ENCODE data around the gene LRRC43. TPM values are rescaled to one million over a fixed set of nuclear protein-coding genes. Genes with fewer than 3 reads are reported as not detected.

LRRC43 gene
- total and polyA plus RNA-seq, 4 donors, result not detected

DNA sequence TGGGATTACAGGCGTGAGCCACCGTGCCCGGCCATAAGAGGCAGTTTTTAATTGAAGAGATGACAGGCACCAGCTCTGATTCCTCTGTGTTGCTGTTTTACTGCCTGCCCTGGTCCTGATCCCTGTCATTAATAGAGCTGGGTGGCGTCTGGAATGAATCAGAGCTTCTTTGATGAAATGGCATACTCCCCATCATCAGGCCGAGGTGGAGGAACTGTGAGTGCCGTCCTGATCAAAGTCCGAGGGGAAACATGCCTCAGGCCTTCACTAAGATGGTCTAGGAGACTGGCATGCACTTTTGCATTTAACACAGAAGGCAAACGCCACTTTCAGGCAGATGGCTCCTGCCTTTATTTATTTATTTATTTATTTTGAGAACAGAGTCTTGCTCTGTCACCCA is 43.0 kb upstream of the LRRC43 start:
- no peak for ATAC-seq (ENCODE audit: low FRiP score)
- intact Hi-C loops (cut with DNase I), result no loop called here
- H3K4me1 ChIP-seq (ENCODE audit: control insufficient read depth in 1 of 2, insufficient read depth in 2 of 2, low read length in 2 of 2), result no peaks in the 10 kb centered on the region
- no peak overlapping the region for H3K27ac ChIP-seq (ENCODE audit: low read depth in 1 of 2, low read length in 2 of 2)
- no peaks in the 10 kb centered on the region for H3K27me3 ChIP-seq (ENCODE audit: control insufficient read depth in 1 of 2, insufficient read depth in 2 of 2, low read length in 1 of 2)
- DNase-seq, result no peak
- H3K9me3 ChIP-seq (ENCODE audit: control insufficient read depth, low read length), result no peaks in the 10 kb centered on the region
- H3K4me3 ChIP-seq (ENCODE audit: low read length in 2 of 2), result no peak overlapping the region
- H3K36me3 ChIP-seq (ENCODE audit: control insufficient read depth in 1 of 2, insufficient read depth in 2 of 2, low read length in 1 of 2), result peaks cover 0 to 7% of the 10 kb centered on the region in 2 donors
- WGBS, 2 donors, result 85 to 88% methylated on average over 8 of the region's 8 CpGs

GRCh38 chr12:122140467-122141257 is 42.3 kb upstream of the LRRC43 start:
- ATAC-seq (ENCODE audit: low FRiP score), result no peak
- Histone ChIP-seq H3K4me3 (ENCODE audit: low read length in 2 of 2) (no peak overlapping the region), H3K27ac (ENCODE audit: low read depth in 1 of 2, low read length in 2 of 2) (no peak overlapping the region), H3K4me1 (ENCODE audit: control insufficient read depth in 1 of 2, insufficient read depth in 2 of 2, low read length in 2 of 2) (no peaks in the 10 kb centered on the region), H3K9me3 (ENCODE audit: control insufficient read depth, low read length) (no peaks in the 10 kb centered on the region), H3K36me3 (ENCODE audit: control insufficient read depth in 1 of 2, insufficient read depth in 2 of 2, low read length in 1 of 2) (peaks cover 0 to 7% of the 10 kb centered on the region in 2 donors), H3K27me3 (ENCODE audit: control insufficient read depth in 1 of 2, insufficient read depth in 2 of 2, low read length in 1 of 2) (no peaks in the 10 kb centered on the region)
- no peak for DNase-seq
- intact Hi-C loops (cut with DNase I), result no loop called here
- WGBS, 2 donors, result 93 to 97% methylated on average over 18 to 19 of the region's 19 CpGs

- H3K4me3 ChIP-seq (ENCODE audit: low read length in 2 of 2), result no peak overlapping the region
- intact Hi-C loops (cut with DNase I), result no loop called here
- no peaks in the 10 kb centered on the region for H3K27me3 ChIP-seq (ENCODE audit: control insufficient read depth in 1 of 2, insufficient read depth in 2 of 2, low read length in 1 of 2)
- H3K9me3 ChIP-seq (ENCODE audit: control insufficient read depth, low read length), result no peaks in the 10 kb centered on the region
- H3K36me3 ChIP-seq (ENCODE audit: control insufficient read depth in 1 of 2, insufficient read depth in 2 of 2, low read length in 1 of 2), result peaks cover 0 to 7% of the 10 kb centered on the region in 2 donors
- WGBS, 2 donors, result 88 to 89% methylated on average over 21 of the region's 21 CpGs
- no peaks in the 10 kb centered on the region for H3K4me1 ChIP-seq (ENCODE audit: control insufficient read depth in 1 of 2, insufficient read depth in 2 of 2, low read length in 2 of 2)
- ATAC-seq (ENCODE audit: low FRiP score), result no peak
- no peak overlapping the region for H3K27ac ChIP-seq (ENCODE audit: low read depth in 1 of 2, low read length in 2 of 2)
- no peak for DNase-seq
Observed at GRCh38 chr12:122141911-122142725, 40.8 kb upstream of the LRRC43 start.

DNA sequence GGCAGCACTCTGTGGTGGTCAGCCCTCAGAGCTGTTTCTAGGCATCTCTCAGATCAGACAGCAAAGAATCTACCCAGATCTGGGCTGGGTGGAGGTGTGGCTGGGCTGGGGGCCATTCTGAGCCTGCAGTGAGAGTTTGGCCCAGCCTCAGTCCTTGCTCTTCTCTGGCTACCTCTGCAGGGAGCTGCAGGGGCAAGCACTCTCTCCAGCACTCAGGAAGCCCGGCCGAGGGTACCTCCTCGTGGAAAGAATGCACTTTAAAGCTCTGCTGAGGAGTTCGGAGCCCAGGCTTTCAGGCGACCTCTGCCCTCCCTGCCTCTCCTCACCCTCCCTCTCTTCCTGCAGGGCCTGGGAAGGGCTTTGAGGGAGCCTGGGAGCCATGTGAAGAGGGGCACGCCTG is 40.1 kb upstream of the LRRC43 start:
- H3K27me3 ChIP-seq (ENCODE audit: control insufficient read depth in 1 of 2, insufficient read depth in 2 of 2, low read length in 1 of 2), result no peaks in the 10 kb centered on the region
- no peak overlapping the region for H3K4me3 ChIP-seq (ENCODE audit: low read length in 2 of 2)
- H3K4me1 ChIP-seq (ENCODE audit: control insufficient read depth in 1 of 2, insufficient read depth in 2 of 2, low read length in 2 of 2), result no peaks in the 10 kb centered on the region
- no peaks in the 10 kb centered on the region for H3K9me3 ChIP-seq (ENCODE audit: control insufficient read depth, low read length)
- H3K27ac ChIP-seq (ENCODE audit: low read depth in 1 of 2, low read length in 2 of 2), result no peak overlapping the region
- DNase-seq, result no peak
- intact Hi-C loops (cut with DNase I), result no loop called here
- ATAC-seq (ENCODE audit: low FRiP score), result no peak
- WGBS, 2 donors, result 48 to 62% methylated on average over 6 of the region's 6 CpGs
- peaks cover 0 to 7% of the 10 kb centered on the region in 2 donors for H3K36me3 ChIP-seq (ENCODE audit: control insufficient read depth in 1 of 2, insufficient read depth in 2 of 2, low read length in 1 of 2)

DNA sequence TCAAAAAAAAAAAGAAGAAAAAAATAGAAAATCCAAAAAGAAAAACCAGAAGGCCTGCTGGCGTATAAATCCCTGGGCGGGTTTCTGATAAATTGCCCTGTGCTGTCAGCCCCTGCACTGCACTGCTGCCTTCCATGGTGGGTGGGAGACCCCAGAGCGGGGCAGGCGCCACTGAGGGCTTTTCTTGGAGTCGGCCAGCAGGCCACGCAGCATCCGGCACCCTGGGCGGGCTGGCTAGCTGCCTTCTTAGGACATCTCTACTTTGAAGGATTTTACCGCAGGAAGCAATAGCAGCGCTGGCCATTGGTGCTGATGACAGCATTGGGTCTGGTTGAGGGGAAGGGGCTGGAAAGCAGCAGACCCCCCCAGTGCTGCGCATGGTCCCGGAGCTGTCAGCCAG is 38.0 kb upstream of the LRRC43 start:
- Histone ChIP-seq H3K9me3 (ENCODE audit: control insufficient read depth, low read length) (no peaks in the 10 kb centered on the region), H3K36me3 (ENCODE audit: control insufficient read depth in 1 of 2, insufficient read depth in 2 of 2, low read length in 1 of 2) (peaks cover 0 to 7% of the 10 kb centered on the region in 2 donors), H3K4me3 (ENCODE audit: low read length in 2 of 2) (no peak overlapping the region), H3K27ac (ENCODE audit: low read depth in 1 of 2, low read length in 2 of 2) (no peak overlapping the region), H3K27me3 (ENCODE audit: control insufficient read depth in 1 of 2, insufficient read depth in 2 of 2, low read length in 1 of 2) (no peaks in the 10 kb centered on the region), H3K4me1 (ENCODE audit: control insufficient read depth in 1 of 2, insufficient read depth in 2 of 2, low read length in 2 of 2) (no peaks in the 10 kb centered on the region)
- 93 to 95% methylated on average over 12 of the region's 12 CpGs for WGBS, 2 donors
- intact Hi-C loops (cut with DNase I), result no loop called here
- DNase-seq, result no peak
- no peak for ATAC-seq (ENCODE audit: low FRiP score)

DNA sequence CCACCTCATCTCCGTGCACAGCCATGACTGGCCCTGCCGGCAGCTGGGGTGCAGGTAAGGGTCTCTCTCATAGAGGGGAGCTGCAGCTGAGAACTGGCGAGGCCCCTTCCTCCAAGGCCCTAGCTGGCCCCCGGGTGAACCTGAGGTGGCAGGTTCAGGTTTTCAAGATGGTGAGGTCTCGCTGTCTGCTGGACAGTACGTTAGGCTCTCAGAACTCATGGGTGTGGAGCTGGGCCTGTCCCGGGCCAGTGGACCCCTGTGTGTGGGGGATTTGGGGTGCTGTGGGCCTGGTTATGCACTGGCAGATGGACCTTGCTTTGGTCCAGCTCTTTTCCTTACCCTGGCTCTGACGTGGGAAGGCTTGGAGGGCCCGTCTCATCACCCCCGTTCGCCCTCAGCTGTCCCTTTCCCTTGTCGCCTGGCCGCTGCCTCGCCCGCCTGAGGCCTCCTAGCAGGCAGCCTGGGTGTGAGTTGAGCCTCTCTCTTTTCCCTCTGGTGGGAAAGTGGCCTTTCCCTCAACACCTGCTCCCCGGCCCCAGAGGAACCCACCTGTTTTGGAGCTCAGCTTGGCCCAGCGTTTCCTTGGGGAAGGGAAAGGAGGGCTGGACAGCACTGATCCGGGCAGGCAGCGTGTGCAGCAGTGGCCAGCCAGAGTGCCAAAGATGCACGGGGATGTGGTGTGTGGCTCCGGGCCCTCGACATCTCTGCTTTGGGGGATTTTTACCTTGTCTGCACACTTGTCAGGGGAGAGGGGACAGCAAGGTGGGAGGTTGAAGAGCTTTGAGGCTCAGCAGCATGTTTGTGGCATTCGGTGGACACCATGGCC is 37.2 kb upstream of the LRRC43 start:
- H3K4me1 ChIP-seq (ENCODE audit: control insufficient read depth in 1 of 2, insufficient read depth in 2 of 2, low read length in 2 of 2), result no peaks in the 10 kb centered on the region
- peaks cover 0 to 7% of the 10 kb centered on the region in 2 donors for H3K36me3 ChIP-seq (ENCODE audit: control insufficient read depth in 1 of 2, insufficient read depth in 2 of 2, low read length in 1 of 2)
- no peak for DNase-seq
- no peak for ATAC-seq (ENCODE audit: low FRiP score)
- H3K4me3 ChIP-seq (ENCODE audit: low read length in 2 of 2), result no peak overlapping the region
- H3K27me3 ChIP-seq (ENCODE audit: control insufficient read depth in 1 of 2, insufficient read depth in 2 of 2, low read length in 1 of 2), result no peaks in the 10 kb centered on the region
- no peaks in the 10 kb centered on the region for H3K9me3 ChIP-seq (ENCODE audit: control insufficient read depth, low read length)
- WGBS, 2 donors, result 90 to 92% methylated on average over 22 to 23 of the region's 23 CpGs
- H3K27ac ChIP-seq (ENCODE audit: low read depth in 1 of 2, low read length in 2 of 2), result no peak overlapping the region
- intact Hi-C loops (cut with DNase I), result no loop called here

- Histone ChIP-seq H3K9me3 (ENCODE audit: control insufficient read depth, low read length) (no peaks in the 10 kb centered on the region), H3K27me3 (ENCODE audit: control insufficient read depth in 1 of 2, insufficient read depth in 2 of 2, low read length in 1 of 2) (no peaks in the 10 kb centered on the region), H3K4me1 (ENCODE audit: control insufficient read depth in 1 of 2, insufficient read depth in 2 of 2, low read length in 2 of 2) (no peaks in the 10 kb centered on the region), H3K36me3 (ENCODE audit: control insufficient read depth in 1 of 2, insufficient read depth in 2 of 2, low read length in 1 of 2) (no peaks in the 10 kb centered on the region), H3K4me3 (ENCODE audit: low read length in 2 of 2) (no peak overlapping the region), H3K27ac (ENCODE audit: low read depth in 1 of 2, low read length in 2 of 2) (no peak overlapping the region)
- DNase-seq (no peak), ATAC-seq (ENCODE audit: low FRiP score) (no peak)
- intact Hi-C loops (cut with DNase I), result no loop called here
- WGBS, 2 donors, result 87 to 89% methylated on average over 21 of the region's 21 CpGs
Observed at GRCh38 chr12:122147514-122148290, 35.2 kb upstream of the LRRC43 start.

- no peaks in the 10 kb centered on the region for H3K36me3 ChIP-seq (ENCODE audit: control insufficient read depth in 1 of 2, insufficient read depth in 2 of 2, low read length in 1 of 2)
- intact Hi-C loops (cut with DNase I), result no loop called here
- no peaks in the 10 kb centered on the region for H3K9me3 ChIP-seq (ENCODE audit: control insufficient read depth, low read length)
- no peak for ATAC-seq (ENCODE audit: low FRiP score)
- H3K27me3 ChIP-seq (ENCODE audit: control insufficient read depth in 1 of 2, insufficient read depth in 2 of 2, low read length in 1 of 2), result no peaks in the 10 kb centered on the region
- no peaks in the 10 kb centered on the region for H3K4me1 ChIP-seq (ENCODE audit: control insufficient read depth in 1 of 2, insufficient read depth in 2 of 2, low read length in 2 of 2)
- no peak overlapping the region for H3K27ac ChIP-seq (ENCODE audit: low read depth in 1 of 2, low read length in 2 of 2)
- H3K4me3 ChIP-seq (ENCODE audit: low read length in 2 of 2), result no peak overlapping the region
- no peak for DNase-seq
- 47 to 48% methylated on average over 6 of the region's 6 CpGs for WGBS, 2 donors
Observed at GRCh38 chr12:122148657-122149056, 34.3 kb upstream of the LRRC43 start.

Measured in aorta (tissue), 5 donors.